Measurements from ENCODE around the gene CHST11. TPM values are rescaled to one million over a fixed set of nuclear protein-coding genes. Genes with fewer than 3 reads are reported as not detected.
A peak's percentile ranks its signal among the peaks of the same experiment; 100 is the strongest.

Gene CHST11
- total and polyA plus RNA-seq, 9 of the 15 experiments (the other 6 are each of a cell fraction or from before 2014, with no cell fraction given): 2.3 to 38.7 (median 15.0) TPM

GRCh38 chr12:104576980-104577580 lies 120.3 kb downstream of the CHST11 start (continued):
- TF ChIP-seq HES1 (IDR thresholded peaks at IDR 0.05; ENCODE audit: low read depth): no peak
- TF ChIP-seq NFATC3 (IDR thresholded peaks at IDR 0.05): no peak
- no peak for TF ChIP-seq CEBPG (CRISPR knock-in tag; IDR thresholded peaks at IDR 0.05)
- TF ChIP-seq CEBPG (tag; conservative IDR thresholded peaks at IDR 0.05 in 1 of 2, IDR thresholded peaks at IDR 0.05 in 1 of 2): no peak
- TF ChIP-seq, protein P1, sequence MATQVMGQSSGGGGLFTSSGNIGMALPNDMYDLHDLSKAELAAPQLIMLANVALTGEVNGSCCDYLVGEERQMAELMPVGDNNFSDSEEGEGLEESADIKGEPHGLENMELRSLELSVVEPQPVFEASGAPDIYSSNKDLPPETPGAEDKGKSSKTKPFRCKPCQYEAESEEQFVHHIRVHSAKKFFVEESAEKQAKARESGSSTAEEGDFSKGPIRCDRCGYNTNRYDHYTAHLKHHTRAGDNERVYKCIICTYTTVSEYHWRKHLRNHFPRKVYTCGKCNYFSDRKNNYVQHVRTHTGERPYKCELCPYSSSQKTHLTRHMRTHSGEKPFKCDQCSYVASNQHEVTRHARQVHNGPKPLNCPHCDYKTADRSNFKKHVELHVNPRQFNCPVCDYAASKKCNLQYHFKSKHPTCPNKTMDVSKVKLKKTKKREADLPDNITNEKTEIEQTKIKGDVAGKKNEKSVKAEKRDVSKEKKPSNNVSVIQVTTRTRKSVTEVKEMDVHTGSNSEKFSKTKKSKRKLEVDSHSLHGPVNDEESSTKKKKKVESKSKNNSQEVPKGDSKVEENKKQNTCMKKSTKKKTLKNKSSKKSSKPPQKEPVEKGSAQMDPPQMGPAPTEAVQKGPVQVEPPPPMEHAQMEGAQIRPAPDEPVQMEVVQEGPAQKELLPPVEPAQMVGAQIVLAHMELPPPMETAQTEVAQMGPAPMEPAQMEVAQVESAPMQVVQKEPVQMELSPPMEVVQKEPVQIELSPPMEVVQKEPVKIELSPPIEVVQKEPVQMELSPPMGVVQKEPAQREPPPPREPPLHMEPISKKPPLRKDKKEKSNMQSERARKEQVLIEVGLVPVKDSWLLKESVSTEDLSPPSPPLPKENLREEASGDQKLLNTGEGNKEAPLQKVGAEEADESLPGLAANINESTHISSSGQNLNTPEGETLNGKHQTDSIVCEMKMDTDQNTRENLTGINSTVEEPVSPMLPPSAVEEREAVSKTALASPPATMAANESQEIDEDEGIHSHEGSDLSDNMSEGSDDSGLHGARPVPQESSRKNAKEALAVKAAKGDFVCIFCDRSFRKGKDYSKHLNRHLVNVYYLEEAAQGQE (IDR thresholded peaks at IDR 0.05; ENCODE audit: borderline replicate concordance): peak; percentile 35; the same call in 1 of the 2 replicates
- TF ChIP-seq, protein P1 (CRISPR knock-in tag; IDR thresholded peaks at IDR 0.05; ENCODE audit: low read depth): no peak
- TF ChIP-seq ZKSCAN8 (CRISPR knock-in tag; IDR thresholded peaks at IDR 0.05): peak; percentile 98
- TF ChIP-seq ZBTB2 (IDR thresholded peaks at IDR 0.05): 0 out of 2 replicates have a peak, but pooled peaks have one; percentile 36
- TF ChIP-seq CREB1 (IDR thresholded peaks at IDR 0.05): peak; percentile 52; the same call in 1 of the 2 replicates
- TF ChIP-seq CREB1 (CRISPR knock-in tag; IDR thresholded peaks at IDR 0.05): no peak
- peak; percentile 82 for TF ChIP-seq EP300 (IDR thresholded peaks at IDR 0.05; ENCODE audit: low read length)
- TF ChIP-seq DMBX1 (CRISPR knock-in tag; IDR thresholded peaks at IDR 0.05; ENCODE audit: borderline replicate concordance): 0 out of 2 replicates have a peak, but pooled peaks have one; percentile 15
- TF ChIP-seq CREM (IDR thresholded peaks at IDR 0.05; ENCODE audit: low read depth): no peak
- TF ChIP-seq ZNF589 (CRISPR knock-in tag; IDR thresholded peaks at IDR 0.05; ENCODE audit: low read depth): 0 out of 2 replicates have a peak, but pooled peaks have one; percentile 30
